ENCODE data around the gene ASB6. TPM values are rescaled to one million over a fixed set of nuclear protein-coding genes. Genes with fewer than 3 reads are reported as not detected.

The ASB6 gene
- total RNA-seq, 1 donor from 2014 or later = 1.7 TPM

DNA sequence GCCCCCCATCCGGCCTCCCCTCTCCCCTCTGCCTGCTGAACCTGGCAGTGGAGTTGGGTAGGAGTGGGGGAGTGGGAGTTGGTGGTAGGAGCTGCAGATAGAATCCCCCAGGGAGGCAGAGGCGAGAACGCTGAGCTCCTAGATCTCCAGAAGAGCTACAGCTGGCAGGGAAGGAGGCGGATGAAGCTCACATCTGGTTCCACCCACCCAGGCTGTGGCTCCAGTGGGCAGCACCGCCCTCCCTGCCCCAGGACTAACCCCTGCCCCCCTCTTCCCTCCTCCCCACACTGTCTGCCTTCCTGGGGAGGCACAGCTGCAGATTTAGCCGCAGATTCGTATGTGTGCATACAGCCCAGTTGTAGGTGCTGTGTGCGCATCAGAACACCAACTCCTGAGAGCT is 55.3 kb downstream of the ASB6 start:
- peak; percentile 90 for DNase-seq (ENCODE audit: low spot score)

DNA sequence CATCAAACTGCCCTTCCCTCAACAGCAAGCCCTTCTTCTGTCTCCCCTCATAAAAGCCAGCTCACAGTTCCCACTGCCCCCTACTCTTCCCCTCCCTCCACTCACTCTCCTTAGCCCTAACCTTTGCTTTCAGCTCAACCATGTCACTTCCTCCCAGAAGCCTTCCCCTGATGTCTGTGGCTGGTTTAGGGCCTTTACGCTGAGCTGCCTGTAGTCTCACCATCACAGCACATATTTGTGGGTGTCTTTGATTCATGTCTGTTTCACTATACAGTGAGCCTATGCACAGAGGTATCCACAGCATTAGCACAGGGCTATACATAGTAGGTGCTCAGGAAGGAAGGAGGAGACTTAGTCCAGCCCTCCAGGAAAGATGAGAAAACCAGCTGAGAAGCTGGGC is 55.7 kb downstream of the ASB6 start:
- no peak for DNase-seq (ENCODE audit: low spot score)

GRCh38 chr9:129585352-129585751 is 56.6 kb downstream of the ASB6 start:
- no peak for DNase-seq (ENCODE audit: low spot score)

Other genes starting within 250 kb of the ASB6 start
- gene C9orf50, start 21.1 kb downstream of the ASB6 start, total RNA-seq (ENCODE audit: insufficient read depth, low replicate concordance) = 1.2 TPM
- gene NTMT1, start 16.0 kb downstream of the ASB6 start, total RNA-seq (ENCODE audit: insufficient read depth, low replicate concordance) = 13.5 TPM
- gene PRRX2, start 23.5 kb upstream of the ASB6 start, total RNA-seq (ENCODE audit: insufficient read depth, low replicate concordance) = 10.4 TPM
- 50.8 TPM for gene PTGES, start 110.9 kb upstream of the ASB6 start, total RNA-seq (ENCODE audit: insufficient read depth, low replicate concordance)
- gene TOR1B, start 161.0 kb upstream of the ASB6 start, total RNA-seq (ENCODE audit: insufficient read depth, low replicate concordance) = 29.4 TPM
- gene TOR1A, start 182.0 kb upstream of the ASB6 start, total RNA-seq (ENCODE audit: insufficient read depth, low replicate concordance) = 13.0 TPM
- 49.1 TPM for gene C9orf78, start 193.1 kb upstream of the ASB6 start, total RNA-seq (ENCODE audit: insufficient read depth, low replicate concordance)
- gene USP20, start 193.3 kb upstream of the ASB6 start, total RNA-seq (ENCODE audit: insufficient read depth, low replicate concordance) = 27.2 TPM